D721Med (cell line): Measurements from ENCODE around the gene EXOSC1.

ENCODE experiments used
- DNase-seq: peaks from one replicate; pipeline ENCODE4 v3.0.0; 2011; ENCODE audit warnings: low spot score; ENCODE audit not compliant: insufficient read length
- FAIRE-seq: peaks from 2 replicates; lab custom pipeline; 2011; peaks lifted over from hg19 to GRCh38; lab: Jason Lieb, UNC
- CTCF ChIP-seq: IDR thresholded peaks from 2 replicates; pipeline ENCODE4 v1.5.1; 2012; ENCODE audit warnings: mild to moderate bottlenecking, control low read depth; ENCODE audit not compliant: insufficient read depth; ENCODE audit errors: missing control alignments

Gene EXOSC1

GRCh38 chr10:97468162-97468561, 22.4 kb upstream of the EXOSC1 start:
- DNase-seq (no peak), FAIRE-seq (no peak)
- TF ChIP-seq CTCF, result no peak

- FAIRE-seq, result no peak
- DNase-seq, result no peak
- TF ChIP-seq CTCF, result no peak
These were observed 20.9 kb upstream of the EXOSC1 start for GRCh38 chr10:97466755-97467154.

GRCh38 chr10:97465982-97466381, 20.2 kb upstream of the EXOSC1 start:
- FAIRE-seq (no peak), DNase-seq (no peak)
- no peak for TF ChIP-seq CTCF

- FAIRE-seq, result no peak
- TF ChIP-seq CTCF, result no peak
- DNase-seq, result no peak
These were observed 18.4 kb upstream of the EXOSC1 start for GRCh38 chr10:97464226-97464625.

- peak; percentile 75 for TF ChIP-seq CTCF
- DNase-seq (no peak), FAIRE-seq (peak; percentile 38)
These were observed 17.7 kb upstream of the EXOSC1 start for GRCh38 chr10:97463363-97464132.

- DNase-seq (no peak), FAIRE-seq (no peak)
- no peak for TF ChIP-seq CTCF
These were observed 16.5 kb upstream of the EXOSC1 start for GRCh38 chr10:97462309-97462708.

- FAIRE-seq (no peak), DNase-seq (no peak)
- TF ChIP-seq CTCF, result no peak
These were observed 14.1 kb upstream of the EXOSC1 start for GRCh38 chr10:97459933-97460332.
